Pancreas (tissue), 10 donors: ENCODE measurements around the gene ACTL6A. TPM values are rescaled to one million over a fixed set of nuclear protein-coding genes. Genes with fewer than 3 reads are reported as not detected.

Experiments
- ATAC-seq, 4 donors: fragments of 200-7000 bp; cut with Tn5 transposase; one replicate each; pipeline versions ENCODE4 v1.8.0 to v1.9.1; 2020; ENCODE audit warnings: mild to moderate bottlenecking in 4 of 4, moderate library complexity in 4 of 4
- DNase-seq, 6 donors: peaks; one replicate each; pipeline ENCODE4 v3.0.0-alpha.2; 2020
- FAIRE-seq: peaks from 2 replicates; lab custom pipeline; 2012; peaks lifted over from hg19 to GRCh38; lab: Jason Lieb, UNC
- H3K27ac ChIP-seq, 4 donors: fragments of 200-600 bp; sonication (generic); 1 replicate in 3 of 4; 2 replicates in 1 of 4; pipeline versions ENCODE4 v1.5.0 to v1.8.0; 2020
- H3K27me3 ChIP-seq, 4 donors: fragments of 200-600 bp; one replicate each; pipeline ENCODE4 v1.8.0; 2021
- H3K36me3 ChIP-seq, 3 donors: fragments of 200-600 bp; sonication (generic) in 1 of 3; one replicate each; pipeline versions ENCODE4 v1.5.0 to v1.8.0; 2020 to 2021
- H3K4me1 ChIP-seq, 3 donors: fragments of 200-600 bp; one replicate each; pipeline ENCODE4 v1.8.0; 2021
- H3K4me3 ChIP-seq, 4 donors: fragments of 200-600 bp; sonication (generic) in 2 of 4; one replicate each; pipeline versions ENCODE4 v1.5.0 to v1.8.0; 2020 to 2021
- H3K9me3 ChIP-seq, 4 donors: fragments of 200-600 bp; one replicate each; pipeline ENCODE4 v1.8.0; 2021
- WGBS, 2 donors: extraction: QIAGEN DNeasy Blood & Tissue Kit; methylation state at CpG; one replicate each; pipeline ENCODE4 v1.1.7; 2013; 5-methylcytosine and 5-hydroxymethylcytosine counted together
- intact Hi-C, 3 donors: fragments of 100-400 bp; cut with DNase I; formaldehyde crosslinking; loops; one replicate each; pipeline versions ENCODE4 v1.11.1 to v1.14.2; 2022
- polyA plus RNA-seq, 2 donors: library from polyadenylated mRNA; stranded (reverse); fragments of 200-250 nt; gene quantifications; one replicate each; pipeline ENCODE4 v1.2.3, GENCODE V29; 2013
- total RNA-seq, 6 donors: library from RNA; stranded (reverse); fragmentation: NEBNext Ultra II Directional in 4 of 6; extraction: Animal tissue kit (Norgen Biotek cat#: 25700) in 4 of 6; gene quantifications; one replicate each; pipeline versions ENCODE4 v1.2.1 to v1.2.4, GENCODE V29; 2021 to 2023
- TF ChIP-seq, protein P1 (sequence below), 4 donors: fragments of 200-600 bp; sonication (generic) in 3 of 4; IDR thresholded peaks; one replicate each; pipeline versions ENCODE4 v1.5.0 to v1.8.0; 2021; ENCODE audit warnings: antibody characterized with exemption in 4 of 4
- donor health status: healthy with polysubstance abuse.
- donor health status: DM: no; HTN: no; CAD: no; lungs with moderate emphysema.
- donor health status: DM: no; HTN: no; CAD: no.
- donor health status: control.
- donor health status: control.
- donor health status: Bipolar disorder and iron deficiency.
- donor health status: DM: yes; HTN: yes; CAD: no.
- donor health status: DM: no; HTN: no; CAD: no.
- donor health status: DM: no; HTN: no; CAD: no.
- donor health status: DM: yes; HTN: yes; CAD: no.

The ACTL6A gene
- total and polyA plus RNA-seq, 8 donors, result 11.2 to 38.1 (median 18.0) TPM

DNA sequence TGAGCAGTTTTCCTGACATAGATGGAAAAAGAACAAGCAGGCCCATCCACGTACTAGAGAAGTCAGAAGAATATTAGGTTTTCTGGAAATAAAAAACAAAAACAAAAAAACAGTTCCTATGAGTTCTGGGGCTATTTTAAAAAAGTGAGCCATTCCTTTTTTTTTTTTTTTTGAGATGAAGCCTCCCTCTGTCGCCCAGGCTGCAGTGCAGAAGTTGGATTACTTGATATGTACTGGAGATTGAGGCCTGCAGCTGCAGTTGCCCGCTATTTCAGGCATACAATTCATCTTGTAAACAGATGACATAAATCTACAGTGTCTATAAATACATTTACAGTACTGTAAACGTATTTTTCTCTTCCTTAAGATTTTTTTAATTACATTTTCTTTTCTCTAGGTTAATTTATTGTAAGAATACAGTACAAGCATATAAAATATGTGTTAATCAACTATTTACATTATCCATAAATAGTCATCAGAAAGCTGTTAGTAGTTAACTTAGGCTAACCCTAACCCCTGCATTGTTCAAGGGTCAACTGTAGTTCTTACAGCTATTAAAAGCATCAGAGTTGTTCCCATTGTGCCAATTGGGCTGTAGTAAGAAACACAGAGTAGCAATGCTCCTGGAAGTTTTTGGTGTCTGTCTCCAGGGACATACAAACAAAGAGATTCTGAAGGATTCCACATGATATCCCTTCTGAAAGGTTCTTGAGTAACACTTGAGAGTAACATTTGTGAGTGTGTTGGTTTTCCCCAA, 11.2 kb upstream of the ACTL6A start:
- no peak overlapping the region for H3K4me3 ChIP-seq
- no peaks in the 10 kb centered on the region for H3K4me1 ChIP-seq
- ATAC-seq (no peak), FAIRE-seq (no peak), DNase-seq (no peak)
- no peaks in the 10 kb centered on the region for H3K36me3 ChIP-seq
- peaks cover 0 to 4% (median 0%) of the 10 kb centered on the region in 4 donors for H3K9me3 ChIP-seq
- intact Hi-C loops, result loop anchor here in 1 of 3 donors (10.0 kb wide), 1 partner anchor 97 kb away; the partner anchor contains the start of gene GNB4
- H3K27ac ChIP-seq, result no peak overlapping the region
- TF ChIP-seq, protein P1, sequence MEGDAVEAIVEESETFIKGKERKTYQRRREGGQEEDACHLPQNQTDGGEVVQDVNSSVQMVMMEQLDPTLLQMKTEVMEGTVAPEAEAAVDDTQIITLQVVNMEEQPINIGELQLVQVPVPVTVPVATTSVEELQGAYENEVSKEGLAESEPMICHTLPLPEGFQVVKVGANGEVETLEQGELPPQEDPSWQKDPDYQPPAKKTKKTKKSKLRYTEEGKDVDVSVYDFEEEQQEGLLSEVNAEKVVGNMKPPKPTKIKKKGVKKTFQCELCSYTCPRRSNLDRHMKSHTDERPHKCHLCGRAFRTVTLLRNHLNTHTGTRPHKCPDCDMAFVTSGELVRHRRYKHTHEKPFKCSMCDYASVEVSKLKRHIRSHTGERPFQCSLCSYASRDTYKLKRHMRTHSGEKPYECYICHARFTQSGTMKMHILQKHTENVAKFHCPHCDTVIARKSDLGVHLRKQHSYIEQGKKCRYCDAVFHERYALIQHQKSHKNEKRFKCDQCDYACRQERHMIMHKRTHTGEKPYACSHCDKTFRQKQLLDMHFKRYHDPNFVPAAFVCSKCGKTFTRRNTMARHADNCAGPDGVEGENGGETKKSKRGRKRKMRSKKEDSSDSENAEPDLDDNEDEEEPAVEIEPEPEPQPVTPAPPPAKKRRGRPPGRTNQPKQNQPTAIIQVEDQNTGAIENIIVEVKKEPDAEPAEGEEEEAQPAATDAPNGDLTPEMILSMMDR (IDR thresholded peaks at IDR 0.05), result no peak
- 60 to 74% methylated on average over 4 of the region's 4 CpGs for WGBS, 2 donors
- no peaks in the 10 kb centered on the region for H3K27me3 ChIP-seq

DNA sequence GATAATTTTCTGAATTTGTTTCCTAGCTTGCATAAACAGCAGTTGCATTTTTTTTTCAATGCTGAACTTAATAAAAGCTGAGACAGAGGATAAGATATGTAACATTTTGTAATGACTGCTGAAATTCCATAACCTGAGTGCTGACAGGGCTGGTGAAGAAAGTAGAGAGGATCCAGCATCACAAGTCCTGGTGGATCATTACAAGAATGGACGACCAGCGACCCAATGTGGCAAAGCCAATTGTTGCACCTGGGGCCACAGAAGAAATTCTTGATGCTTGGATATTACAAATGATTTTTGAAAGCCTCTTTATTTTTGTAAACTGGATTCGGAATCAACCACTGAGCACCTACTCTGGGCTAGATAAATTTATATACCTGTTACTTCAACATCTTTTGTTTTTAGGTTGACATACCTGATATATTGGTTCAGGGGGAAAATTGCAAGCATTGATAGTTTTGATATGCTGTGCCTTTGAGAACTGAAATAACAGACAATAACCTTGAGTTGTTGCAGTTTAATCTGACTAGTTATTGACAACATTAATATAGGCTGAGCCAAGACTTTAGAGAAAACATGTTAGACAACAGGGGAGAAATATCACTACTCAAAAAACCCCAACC, 3.9 kb upstream of the ACTL6A start:
- TF ChIP-seq, protein P1 (IDR thresholded peaks at IDR 0.05), result peak in 3 of 4 donors; percentile 46 to 49 (median 48)
- DNase-seq (peak in 4 of 6 donors; percentile 13 to 54 (median 32)), ATAC-seq (no peak), FAIRE-seq (peak; percentile 61)
- H3K4me1 ChIP-seq, result peaks cover 0 to 2% (median under 1%) of the 10 kb centered on the region in 3 donors
- no peaks in the 10 kb centered on the region for H3K36me3 ChIP-seq
- no peak overlapping the region for H3K27ac ChIP-seq
- no peaks in the 10 kb centered on the region for H3K9me3 ChIP-seq
- no peaks in the 10 kb centered on the region for H3K27me3 ChIP-seq
- intact Hi-C loops, result loop anchor here in 1 of 3 donors (10.0 kb wide), 1 partner anchor 104 kb away; the partner anchor contains the start of gene GNB4
- no peak overlapping the region for H3K4me3 ChIP-seq
- WGBS, 2 donors, result 0 to 2% methylated on average over 3 of the region's 3 CpGs

DNA sequence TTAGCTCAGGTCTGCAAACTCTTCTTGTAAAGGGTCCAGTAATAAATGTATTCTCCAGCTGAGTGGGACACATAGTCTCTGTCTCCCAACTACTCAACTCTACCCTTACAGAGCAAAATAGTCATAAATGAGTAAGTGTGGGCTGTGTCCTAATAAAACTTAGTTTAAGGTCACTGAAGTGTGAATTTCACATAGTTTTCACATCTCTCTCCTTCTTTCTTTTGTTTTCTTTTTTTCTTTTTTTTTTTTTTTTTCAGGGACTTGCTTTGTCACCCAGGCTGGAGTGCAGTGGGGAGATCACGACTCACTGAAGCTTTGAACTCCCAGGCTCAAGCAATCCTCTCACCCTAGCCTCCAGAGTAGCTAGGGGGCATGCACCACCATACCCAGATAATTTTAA, 1.9 kb upstream of the ACTL6A start:
- 69 to 95% methylated on average over 1 of the region's 1 CpG for WGBS, 2 donors
- FAIRE-seq, result no peak
- intact Hi-C loops, result no loop called here

DNA sequence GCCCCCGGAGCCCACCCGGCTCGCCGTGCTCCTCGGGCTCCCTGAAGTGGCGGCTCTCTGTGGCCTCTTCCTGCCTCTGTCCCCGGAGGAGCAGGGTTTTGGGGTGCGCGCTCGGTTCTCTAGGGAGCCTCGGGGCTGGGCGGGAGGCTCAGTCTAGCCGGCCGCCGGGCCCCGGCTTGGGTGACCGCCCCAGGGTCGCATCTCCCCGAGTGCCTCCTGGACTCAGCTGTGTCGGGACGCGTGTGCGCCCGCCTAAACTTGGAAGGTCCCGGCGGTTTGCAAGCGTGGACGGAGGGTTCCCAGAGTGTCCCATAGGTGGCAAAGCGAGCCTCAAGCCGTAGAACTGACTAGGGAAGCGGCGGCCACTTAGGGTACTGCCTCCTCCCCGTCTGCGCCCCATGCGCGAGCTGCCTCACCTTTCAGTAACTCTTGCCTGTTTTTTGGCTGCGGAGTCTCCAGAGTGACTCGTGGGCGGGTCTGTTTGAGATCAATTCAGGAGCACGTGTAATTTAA, 601 bp downstream of the ACTL6A start:
- DNase-seq (peak; percentile 54 to 83 (median 70)), ATAC-seq (peak; percentile 66 to 83 (median 74)), FAIRE-seq (no peak)
- no peaks in the 10 kb centered on the region for H3K27me3 ChIP-seq
- H3K4me3 ChIP-seq, result peak overlapping the region; percentile 75 to 90 (median 86)
- peak overlapping the region; percentile 72 to 81 (median 75) for H3K27ac ChIP-seq
- H3K9me3 ChIP-seq, result no peaks in the 10 kb centered on the region
- no peaks in the 10 kb centered on the region for H3K36me3 ChIP-seq
- H3K4me1 ChIP-seq, result peaks cover 0 to 10% (median 5%) of the 10 kb centered on the region in 3 donors
- intact Hi-C loops, result no loop called here
- 0 to 1% methylated on average over 33 to 40 of the region's 40 CpGs for WGBS, 2 donors
- TF ChIP-seq, protein P1 (IDR thresholded peaks at IDR 0.05), result peak; percentile 23 to 54 (median 40)

More for the DNA sequence above, 1.9 kb upstream of the ACTL6A start:
- H3K36me3 ChIP-seq, result no peaks in the 10 kb centered on the region
- no peaks in the 10 kb centered on the region for H3K27me3 ChIP-seq
- H3K27ac ChIP-seq, result no peak overlapping the region
- H3K4me3 ChIP-seq, result no peak overlapping the region
- ATAC-seq, result no peak
- TF ChIP-seq, protein P1 (IDR thresholded peaks at IDR 0.05), result no peak
- DNase-seq, result no peak
- H3K9me3 ChIP-seq, result no peaks in the 10 kb centered on the region
- H3K4me1 ChIP-seq, result peaks cover 0 to 10% (median 5%) of the 10 kb centered on the region in 3 donors
